Heart left ventricle (tissue), 16 donors: ENCODE measurements around the gene TRERF1. TPM values are rescaled to one million over a fixed set of nuclear protein-coding genes. Genes with fewer than 3 reads are reported as not detected.

Experiments used
- ATAC-seq, 4 donors: fragments of 200-7000 bp; cut with Tn5 transposase; one replicate each; pipeline ENCODE4 v1.9.1; 2020 to 2022; ENCODE audit warnings: moderate library complexity in 4 of 4, mild to moderate bottlenecking in 3 of 4, moderate number of reproducible peaks in 1 of 4
- DNase-seq, 5 donors: peaks; one replicate each; pipeline ENCODE4 v3.0.0-alpha.2; 2020
- H3K27ac ChIP-seq, 12 donors: fragments of 200-600 bp; sonication (generic) in 4 of 12; one replicate each; pipeline versions ENCODE4 v1.5.0 to v1.8.0; 2016 to 2022; ENCODE audit warnings: mild to moderate bottlenecking in 2 of 12
- H3K27me3 ChIP-seq, 9 donors: fragments of 200-600 bp; sonication (generic) in 2 of 9; one replicate each; pipeline versions ENCODE4 v1.5.1 to v1.8.0; 2016 to 2022; ENCODE audit warnings: mild to moderate bottlenecking in 3 of 9
- H3K36me3 ChIP-seq, 9 donors: fragments of 200-600 bp; sonication (generic) in 2 of 9; one replicate each; pipeline versions ENCODE4 v1.5.0 to v1.8.0; 2018 to 2022; ENCODE audit warnings: mild to moderate bottlenecking in 2 of 9
- H3K4me1 ChIP-seq, 12 donors: fragments of 200-600 bp; sonication (generic) in 4 of 12; one replicate each; pipeline versions ENCODE4 v1.5.0 to v1.8.0; 2016 to 2022; ENCODE audit warnings: mild to moderate bottlenecking in 3 of 12
- H3K4me3 ChIP-seq, 12 donors: fragments of 200-600 bp; sonication (generic) in 4 of 12; one replicate each; pipeline versions ENCODE4 v1.5.0 to v1.8.0; 2017 to 2022; ENCODE audit warnings: mild to moderate bottlenecking in 9 of 12, moderate library complexity in 4 of 12
- H3K9me3 ChIP-seq, 12 donors: fragments of 200-600 bp; sonication (generic) in 4 of 12; one replicate each; pipeline versions ENCODE4 v1.5.0 to v1.8.0; 2016 to 2022; ENCODE audit warnings: mild to moderate bottlenecking in 1 of 12
- POLR2A ChIP-seq, 2 donors: fragments of 450-650 bp; IDR thresholded peaks; one replicate each; pipeline ENCODE4 v1.6.1; 2017; ENCODE audit warnings: antibody characterized with exemption in 2 of 2, mild to moderate bottlenecking in 2 of 2, moderate library complexity in 2 of 2
- WGBS, 4 donors: extraction: QIAGEN DNeasy Blood & Tissue Kit in 2 of 4; methylation state at CpG; one replicate each; pipeline versions ENCODE4 v1.1.5 to v1.1.7; 2013 to 2018; 5-methylcytosine and 5-hydroxymethylcytosine counted together
- intact Hi-C, 10 donors: fragments of 100-400 bp; cut with DNase I; formaldehyde crosslinking; loops; one replicate each; pipeline versions ENCODE4 v1.11.1 to v1.14.2; 2022
- polyA plus RNA-seq, 2 donors: library from polyadenylated mRNA; stranded (reverse); fragments of 200-250 nt; gene quantifications; one replicate each; pipeline ENCODE4 v1.2.3, GENCODE V29; 2013
- total RNA-seq, 9 donors: library from RNA; depleted of rRNA in 2 of 9; stranded (reverse); fragments of >200 nt in 2 of 9; fragmentation: NEBNext Ultra II Directional in 3 of 9; extraction: Animal tissue kit (Norgen Biotek cat#: 25700) in 3 of 9; gene quantifications; one replicate each; pipeline versions ENCODE4 v1.1.0 to v1.2.4, GENCODE V29; 2016 to 2023
- TF ChIP-seq, protein P1 (sequence below), 12 donors: fragments of 200-600 bp; sonication (generic) in 4 of 12; IDR thresholded peaks; one replicate each; pipeline versions ENCODE4 v1.5.0 to v1.8.0; 2018 to 2022; ENCODE audit warnings: antibody characterized with exemption in 12 of 12, mild to moderate bottlenecking in 5 of 12
- donor health status: ischemic (EF 13 %, LVEDD 7.1; RV severe dilation, severe dysfunction).
- donor health status: healthy with polysubstance abuse.
- donor health status: DM: no; HTN: yes; CAD: no.
- donor health status: DM: no; HTN: no; CAD: no.
- donor health status: ischemic (EF 25% LVEDD 6.9; RV normal size, moderate dysfunction).
- donor health status: ischemic (EF 25% LVEDD 5.7; RV mildly dilated, moderate dysfunction).
- donor health status: healthy.
- donor health status: DM: yes; HTN: yes; CAD: no.
- donor health status: ischemic (EF 35%, LVEDD 5.7; RV mildly dilated, moderate dysfunction).
- donor health status: nonischemic (EF 11% LVEDD 7.7; RV severe dilation, severe dysfunction).
- donor health status: DM: yes; HTN: yes; CAD: no.
- donor health status: PGD.
- donor health status: ischemic (EF 29% LVEDD 5.4; RV normal size, mild dysfunction).
- donor health status: nonischemic (EF 23%, LVEDD 6.1; RV moderate dilation, normal function).

Gene TRERF1
- total and polyA plus RNA-seq, 11 donors: 0.53 to 4.5 (median 1.5) TPM

GRCh38 chr6:42254505-42254904 lies 197.2 kb downstream of the TRERF1 start:
- 72 to 80% (median 75%) methylated on average over 9 of the region's 9 CpGs for WGBS, 4 donors
- Histone ChIP-seq H3K4me3 (no peak overlapping the region), H3K36me3 (peaks cover 0 to 52% (median 14%) of the 10 kb centered on the region in 9 donors), H3K27ac (no peak overlapping the region), H3K4me1 (peaks cover 0 to 42% (median 22%) of the 10 kb centered on the region in 12 donors), H3K27me3 (no peaks in the 10 kb centered on the region), H3K9me3 (no peaks in the 10 kb centered on the region)
- intact Hi-C loops: no loop called here
- DNase-seq: no peak
- ATAC-seq: no peak
- no peak for TF ChIP-seq POLR2A (IDR thresholded peaks at IDR 0.05)
- TF ChIP-seq, protein P1, sequence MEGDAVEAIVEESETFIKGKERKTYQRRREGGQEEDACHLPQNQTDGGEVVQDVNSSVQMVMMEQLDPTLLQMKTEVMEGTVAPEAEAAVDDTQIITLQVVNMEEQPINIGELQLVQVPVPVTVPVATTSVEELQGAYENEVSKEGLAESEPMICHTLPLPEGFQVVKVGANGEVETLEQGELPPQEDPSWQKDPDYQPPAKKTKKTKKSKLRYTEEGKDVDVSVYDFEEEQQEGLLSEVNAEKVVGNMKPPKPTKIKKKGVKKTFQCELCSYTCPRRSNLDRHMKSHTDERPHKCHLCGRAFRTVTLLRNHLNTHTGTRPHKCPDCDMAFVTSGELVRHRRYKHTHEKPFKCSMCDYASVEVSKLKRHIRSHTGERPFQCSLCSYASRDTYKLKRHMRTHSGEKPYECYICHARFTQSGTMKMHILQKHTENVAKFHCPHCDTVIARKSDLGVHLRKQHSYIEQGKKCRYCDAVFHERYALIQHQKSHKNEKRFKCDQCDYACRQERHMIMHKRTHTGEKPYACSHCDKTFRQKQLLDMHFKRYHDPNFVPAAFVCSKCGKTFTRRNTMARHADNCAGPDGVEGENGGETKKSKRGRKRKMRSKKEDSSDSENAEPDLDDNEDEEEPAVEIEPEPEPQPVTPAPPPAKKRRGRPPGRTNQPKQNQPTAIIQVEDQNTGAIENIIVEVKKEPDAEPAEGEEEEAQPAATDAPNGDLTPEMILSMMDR (IDR thresholded peaks at IDR 0.05): no peak

DNA sequence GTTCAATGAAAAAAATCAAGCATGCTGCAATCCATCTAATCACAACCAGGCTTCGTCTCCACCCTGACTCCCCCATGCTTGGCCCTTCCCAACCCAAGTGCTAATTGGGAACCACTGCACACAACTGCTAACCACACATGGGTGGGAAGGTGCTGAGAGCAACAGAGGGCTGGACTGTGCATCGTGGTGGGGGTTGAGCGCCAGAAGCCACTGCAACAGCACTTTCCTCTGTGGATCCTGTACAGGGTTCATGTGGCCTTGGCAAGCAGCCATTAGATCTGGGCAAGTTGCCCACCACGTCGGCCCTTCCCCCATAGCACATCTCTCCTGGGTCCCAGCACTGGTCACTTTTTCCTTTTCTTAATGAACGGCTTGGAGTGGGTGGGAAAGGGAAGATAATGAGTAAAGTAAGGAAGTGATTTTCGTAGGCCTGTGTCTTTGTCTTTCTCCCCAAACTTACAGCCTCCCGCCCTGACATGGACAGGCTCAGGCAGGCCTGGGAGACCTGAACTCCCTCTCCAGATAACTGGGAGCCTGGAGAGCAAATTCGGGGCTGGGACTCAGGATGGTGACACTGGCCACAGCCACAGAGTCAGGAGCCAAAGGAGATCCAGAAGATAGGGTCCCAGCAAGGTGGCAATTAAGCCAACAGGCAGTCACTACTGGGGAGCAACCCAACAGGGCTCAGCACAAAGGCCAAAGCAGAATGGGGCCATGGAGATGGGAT lies 199.7 kb downstream of the TRERF1 start:
- H3K27ac ChIP-seq: peak overlapping the region; percentile 22 to 86 (median 74)

DNA sequence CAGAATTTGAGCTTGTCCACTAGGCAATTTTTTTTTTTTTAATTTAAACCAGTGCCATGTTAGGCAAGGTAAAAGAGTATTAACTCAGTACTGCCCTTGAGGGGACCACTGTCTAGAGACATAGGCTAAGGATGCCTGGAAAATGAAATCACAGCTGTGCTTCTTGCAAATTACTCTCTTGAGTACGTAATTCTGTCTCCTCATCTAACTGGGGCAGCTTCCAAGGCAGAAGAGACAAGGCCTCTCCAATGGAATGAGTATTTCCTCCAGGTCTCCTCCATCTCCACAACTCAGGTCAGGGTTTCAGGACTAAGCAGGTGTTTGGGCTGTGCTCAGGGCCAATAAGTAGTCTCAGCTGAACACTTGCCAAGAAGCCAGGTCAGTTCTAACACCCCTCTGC lies 200.2 kb downstream of the TRERF1 start:
- Histone ChIP-seq H3K9me3 (no peaks in the 10 kb centered on the region), H3K27ac (peak overlapping the region in 9 of 12 donors; percentile 27 to 85 (median 66)), H3K27me3 (no peaks in the 10 kb centered on the region), H3K36me3 (peaks cover 0 to 59% (median 13%) of the 10 kb centered on the region in 9 donors), H3K4me1 (peaks cover 0 to 48% (median 22%) of the 10 kb centered on the region in 12 donors), H3K4me3 (no peak overlapping the region)
- no peak for TF ChIP-seq POLR2A (IDR thresholded peaks at IDR 0.05)
- TF ChIP-seq, protein P1 (IDR thresholded peaks at IDR 0.05): no peak
- 30 to 64% (median 48%) methylated on average over 1 of the region's 1 CpG for WGBS, 4 donors
- ATAC-seq (peak; percentile 6 to 76 (median 42)), DNase-seq (no peak)
- intact Hi-C loops: no loop called here

More for the DNA sequence above, 199.7 kb downstream of the TRERF1 start:
- no peaks in the 10 kb centered on the region for H3K27me3 ChIP-seq
- intact Hi-C loops: no loop called here
- TF ChIP-seq, protein P1 (IDR thresholded peaks at IDR 0.05): no peak
- TF ChIP-seq POLR2A (IDR thresholded peaks at IDR 0.05): no peak
- WGBS, 4 donors: 8 to 14% (median 12%) methylated on average over 8 to 9 of the region's 9 CpGs
- H3K9me3 ChIP-seq: no peaks in the 10 kb centered on the region
- H3K4me3 ChIP-seq: no peak overlapping the region
- peak; percentile 78 to 87 (median 84) for DNase-seq
- ATAC-seq: peak; percentile 62 to 88 (median 85)
- H3K36me3 ChIP-seq: peaks cover 0 to 57% (median 14%) of the 10 kb centered on the region in 9 donors
- H3K4me1 ChIP-seq: peaks cover 0 to 48% (median 22%) of the 10 kb centered on the region in 12 donors

GRCh38 chr6:42250274-42250931 lies 201.3 kb downstream of the TRERF1 start:
- H3K27ac ChIP-seq: no peak overlapping the region
- H3K4me1 ChIP-seq: peaks cover 0 to 48% (median 22%) of the 10 kb centered on the region in 12 donors
- intact Hi-C loops: no loop called here
- H3K4me3 ChIP-seq: no peak overlapping the region
- ATAC-seq (no peak), DNase-seq (no peak)
- WGBS, 4 donors: 71 to 78% (median 74%) methylated on average over 10 of the region's 10 CpGs
- TF ChIP-seq, protein P1 (IDR thresholded peaks at IDR 0.05): no peak
- no peak for TF ChIP-seq POLR2A (IDR thresholded peaks at IDR 0.05)
- no peaks in the 10 kb centered on the region for H3K27me3 ChIP-seq
- no peaks in the 10 kb centered on the region for H3K9me3 ChIP-seq
- H3K36me3 ChIP-seq: peaks cover 0 to 59% (median 21%) of the 10 kb centered on the region in 9 donors
